Left ventricle myocardium superior (tissue), 1 donor: ENCODE data around the gene OARD1. TPM values are rescaled to one million over a fixed set of nuclear protein-coding genes. Genes with fewer than 3 reads are reported as not detected.
"Not testable (repeated sequence)": the region's sequence is repeated elsewhere in the genome, so short reads cannot be mapped to it uniquely, and the experiment has no call there.

ENCODE experiments used
- ATAC-seq: fragments of 200-7000 bp; cut with Tn5 transposase; one replicate; pipeline ENCODE4 v1.9.1; 2020; ENCODE audit warnings: mild to moderate bottlenecking, moderate library complexity
- DNase-seq: peaks from one replicate; pipeline ENCODE4 v3.0.0-alpha.2; 2020
- intact Hi-C: fragments of 100-400 bp; cut with micrococcal nuclease; formaldehyde crosslinking; loops from one replicate; pipeline ENCODE4 v1.11.0; 2022
- long read RNA-seq: library from polyadenylated mRNA; unstranded; transcript quantifications from one replicate; pipeline ENCODE4 v2.0.0, GENCODE V29; 2021
- total RNA-seq: library from RNA; stranded (reverse); fragmentation: NEBNext Ultra II Directional; extraction: Animal tissue kit (Norgen Biotek cat#: 25700); gene quantifications from one replicate; pipeline ENCODE4 v1.2.1, GENCODE V29; 2021
- donor health status: DM: no; HTN: yes; CAD: no; lungs with severe emphysema.

The OARD1 gene, protein sequence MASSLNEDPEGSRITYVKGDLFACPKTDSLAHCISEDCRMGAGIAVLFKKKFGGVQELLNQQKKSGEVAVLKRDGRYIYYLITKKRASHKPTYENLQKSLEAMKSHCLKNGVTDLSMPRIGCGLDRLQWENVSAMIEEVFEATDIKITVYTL
- total RNA-seq = 22.2 TPM
- long read RNA-seq, transcript OARD1-210 (6 exons, 3,330 nt) = major isoform, 5 of 19 reads
- long read RNA-seq, partial matches to known transcripts = 1 of 19 reads
- long read RNA-seq, other reads (novel, unspliced or antisense) = 6 of 19 reads

DNA sequence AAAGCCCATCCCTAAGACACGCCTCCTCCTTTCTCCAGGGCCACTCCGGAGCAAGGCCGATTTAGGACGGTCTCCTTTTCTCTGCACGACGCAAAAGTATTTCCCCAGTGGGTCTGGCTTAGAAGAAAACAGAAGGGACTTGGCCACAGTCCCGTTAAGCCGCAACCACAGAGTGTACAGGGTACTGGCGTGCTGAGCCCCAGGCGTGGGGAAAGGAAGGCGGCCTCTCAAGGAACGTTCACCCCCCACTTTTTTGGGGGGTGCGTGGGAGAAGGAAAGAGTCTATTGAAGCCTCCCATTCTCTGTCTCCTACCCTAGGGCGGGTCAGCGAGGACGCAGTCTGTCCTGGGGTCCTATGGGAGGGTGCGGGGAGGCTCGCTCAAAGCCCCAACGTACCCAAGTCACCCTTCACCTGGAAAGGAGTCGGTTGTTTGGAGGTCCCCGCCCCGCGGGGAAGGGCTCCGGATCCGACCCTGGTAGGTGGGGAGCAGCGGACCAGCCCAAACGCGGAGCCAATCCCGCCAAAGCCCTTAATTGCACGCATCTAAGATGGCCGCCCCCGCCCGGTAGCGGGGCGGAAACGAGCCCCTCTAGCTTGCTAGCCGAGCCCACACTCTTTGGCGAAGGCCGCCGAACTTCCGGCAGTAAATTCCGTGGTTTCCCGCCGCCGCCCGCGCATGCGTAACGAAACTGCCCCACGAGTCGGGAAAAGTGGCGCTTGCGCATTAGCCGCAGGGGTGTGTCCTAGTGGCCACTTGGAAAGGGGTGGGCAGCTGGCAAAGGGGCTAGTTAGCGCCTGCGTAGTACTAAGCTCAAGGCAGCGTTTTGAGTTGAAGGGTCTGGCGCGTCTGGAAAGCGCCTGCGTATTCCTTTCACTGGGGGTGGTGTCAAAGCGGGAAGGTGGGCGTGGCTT, at the start of gene OARD1:
Gene OARD1, minus strand, starts transcription at position 434 of the 913 bp plus-strand sequence. CDS start 722 bp downstream, outside the sequence.
- ATAC-seq (peak; percentile 82), DNase-seq (peak; percentile 100)
- intact Hi-C loops = no loop called here

DNA sequence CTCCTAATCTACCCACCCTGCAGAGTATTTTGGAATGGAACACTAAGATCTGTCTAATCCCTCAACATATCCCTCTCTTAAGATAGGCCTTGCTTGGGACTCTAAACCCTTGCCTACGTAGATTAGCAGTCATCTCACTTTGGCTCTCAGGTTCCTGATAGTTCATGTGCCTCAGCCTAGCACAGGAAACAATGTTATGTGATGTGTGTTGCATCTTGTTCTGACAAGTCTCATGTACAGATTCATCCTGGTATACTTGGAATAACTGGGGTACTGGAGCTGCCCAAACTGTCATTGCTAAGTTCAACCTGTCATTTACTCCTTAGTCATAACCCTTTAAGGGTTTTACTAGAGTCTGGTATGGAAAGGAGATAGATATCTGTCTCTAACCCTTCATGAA, 47.9 kb upstream of the OARD1 start:
- intact Hi-C loops = no loop called here
- no peak for DNase-seq
- ATAC-seq = no peak

DNA sequence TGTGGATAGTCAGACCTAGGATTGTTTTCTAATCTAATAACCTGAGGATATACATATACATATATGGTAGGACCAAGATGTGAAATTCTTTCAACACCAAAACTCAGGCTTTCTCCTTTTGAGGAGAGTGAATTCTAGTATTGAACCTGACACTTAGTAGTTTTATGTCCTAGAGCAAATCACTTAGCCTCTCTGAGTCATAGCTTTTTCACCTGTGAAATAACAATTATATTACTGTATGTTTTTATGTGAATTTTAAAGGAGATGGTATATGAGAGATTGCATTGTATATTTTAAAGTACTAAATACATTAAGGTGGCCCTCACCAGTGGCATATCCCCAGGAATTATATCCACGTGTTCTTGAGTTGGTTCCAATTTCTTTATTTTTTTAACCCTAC, 47.4 kb upstream of the OARD1 start:
- DNase-seq (no peak), ATAC-seq (no peak)

DNA sequence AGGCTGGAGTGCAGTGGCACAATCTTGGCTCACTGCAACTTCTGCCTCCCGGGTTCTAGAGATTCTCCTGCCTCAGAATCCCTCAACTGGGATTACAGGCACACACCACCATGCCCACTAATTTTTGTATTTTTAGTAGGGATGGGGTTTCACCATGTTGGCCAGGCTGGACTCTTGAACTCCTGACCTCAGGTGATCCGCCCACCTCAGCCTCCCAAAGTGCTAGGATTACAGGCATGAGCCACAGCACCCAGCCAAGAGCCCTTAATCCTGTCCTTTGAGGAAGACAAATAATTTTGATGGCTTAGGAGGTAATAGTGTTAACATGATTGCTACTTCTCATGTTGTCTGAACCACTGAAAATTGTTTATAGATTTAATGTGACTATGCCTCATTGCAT, 42.9 kb upstream of the OARD1 start:
- intact Hi-C loops, DNase-seq, ATAC-seq: not testable (repeated sequence)

More for the DNA sequence above, 47.4 kb upstream of the OARD1 start:
- intact Hi-C loops = no loop called here

DNA sequence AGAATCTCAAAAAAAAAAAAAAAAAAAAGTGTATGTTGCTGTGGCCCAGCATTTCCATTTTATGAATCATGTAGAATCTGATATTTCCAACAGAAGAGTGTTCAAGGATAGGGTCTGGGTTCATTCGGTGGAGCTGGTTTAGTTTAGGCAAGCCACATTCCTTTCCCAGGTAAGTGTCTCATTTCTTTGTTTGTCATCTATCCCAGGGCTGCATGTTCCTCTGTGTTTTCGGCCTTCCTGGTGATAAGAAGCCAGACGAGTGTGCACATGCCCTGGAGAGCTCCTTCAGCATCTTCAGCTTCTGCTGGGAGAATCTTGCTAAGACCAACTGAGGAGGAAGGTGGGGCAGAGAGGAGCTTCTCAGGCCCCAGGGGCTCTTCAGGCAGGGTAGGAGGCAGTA, 38.9 kb upstream of the OARD1 start:
- DNase-seq = no peak
- no peak for ATAC-seq
- intact Hi-C loops = no loop called here

DNA sequence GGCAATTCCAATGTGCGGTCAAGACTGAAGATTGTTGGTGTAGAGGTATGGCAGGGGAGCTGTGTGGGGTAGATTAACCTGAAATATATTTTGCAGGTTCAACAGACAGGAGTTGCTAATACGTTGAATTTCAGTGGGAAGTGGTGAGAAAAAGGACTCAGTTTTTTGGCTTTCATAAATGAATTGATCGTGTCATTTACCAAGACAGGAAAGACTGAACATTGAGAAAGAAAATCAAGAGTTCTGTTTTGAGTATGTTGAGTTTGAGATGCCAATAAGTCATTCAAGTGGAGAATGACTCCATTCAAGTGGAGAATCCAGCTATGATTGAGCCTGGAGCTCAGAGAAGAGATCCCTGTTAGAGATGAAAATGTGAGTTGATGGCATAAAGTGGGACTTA, 31.7 kb upstream of the OARD1 start:
- ATAC-seq = no peak
- intact Hi-C loops = no loop called here
- no peak for DNase-seq

DNA sequence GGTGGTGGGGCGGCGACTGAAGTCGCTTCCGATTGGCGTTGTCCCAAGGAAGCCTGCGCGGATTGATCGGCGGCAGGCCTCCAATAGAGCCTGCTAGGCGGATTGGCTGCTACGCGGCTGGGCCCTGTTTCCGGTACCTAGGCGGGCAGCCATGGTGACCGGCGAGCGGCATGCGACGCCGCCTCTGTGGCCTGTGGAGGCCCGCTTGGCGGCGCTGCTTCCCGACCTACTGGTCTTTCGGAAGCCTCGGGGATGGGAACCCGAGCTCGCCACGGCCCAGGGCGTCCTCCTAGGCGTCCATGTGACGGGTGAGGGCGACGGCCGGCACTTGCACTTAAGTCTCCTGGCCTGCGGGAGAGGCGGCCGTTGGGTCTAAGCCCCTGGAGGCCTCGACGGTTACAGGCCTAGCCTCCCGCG, 28.7 kb upstream of the OARD1 start:
- intact Hi-C loops = no loop called here
- DNase-seq (peak; percentile 26), ATAC-seq (no peak)

DNA sequence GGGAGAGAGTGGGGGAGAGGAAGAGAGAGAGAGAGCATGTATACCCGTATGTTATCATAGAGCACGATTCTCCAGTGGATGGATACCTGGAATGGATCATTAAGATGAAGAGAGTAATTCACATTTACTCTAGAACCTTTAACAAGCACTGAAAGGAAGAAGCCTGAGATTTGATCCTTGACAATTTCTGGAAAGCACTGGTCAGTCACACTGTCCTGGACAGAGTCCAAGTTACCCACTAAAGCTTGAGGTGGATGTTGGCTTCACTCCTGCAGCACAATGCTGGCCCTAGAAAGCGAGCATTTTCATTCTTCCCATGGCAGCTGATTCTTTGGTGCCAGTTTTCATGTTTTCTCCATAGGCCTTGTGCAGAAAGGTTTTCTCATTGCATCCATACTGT, 26.2 kb upstream of the OARD1 start:
- no peak for ATAC-seq
- DNase-seq = no peak
- intact Hi-C loops = no loop called here

DNA sequence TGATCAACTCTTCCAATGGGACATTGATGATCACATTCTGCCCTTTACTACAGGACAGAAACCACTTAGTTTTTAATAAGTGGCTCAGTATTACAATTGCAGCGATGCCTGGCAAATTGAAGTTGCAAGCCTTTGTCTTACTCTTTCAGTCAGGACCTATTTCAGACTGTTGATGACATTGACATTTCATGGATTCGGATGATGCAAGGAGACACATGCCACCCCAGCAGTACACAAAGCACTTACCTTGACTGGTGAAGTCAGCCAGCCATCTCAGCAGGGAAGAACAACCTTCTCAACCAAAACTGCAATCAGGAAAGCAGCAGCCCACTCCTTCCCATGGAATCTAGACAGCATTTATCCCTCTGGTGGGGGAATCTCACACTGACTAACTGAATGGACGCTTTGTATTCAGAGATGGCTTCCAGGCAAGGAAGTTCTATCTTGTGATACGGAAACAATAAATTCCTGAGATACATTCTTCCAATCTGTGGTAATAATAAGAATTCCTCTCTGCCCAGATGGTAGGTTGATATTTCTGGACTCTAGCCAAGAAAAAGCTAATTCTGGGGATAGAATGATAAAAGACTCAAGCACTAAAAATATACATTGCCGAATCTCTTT, 25.4 kb upstream of the OARD1 start:
- ATAC-seq = no peak
- intact Hi-C loops = no loop called here

DNA sequence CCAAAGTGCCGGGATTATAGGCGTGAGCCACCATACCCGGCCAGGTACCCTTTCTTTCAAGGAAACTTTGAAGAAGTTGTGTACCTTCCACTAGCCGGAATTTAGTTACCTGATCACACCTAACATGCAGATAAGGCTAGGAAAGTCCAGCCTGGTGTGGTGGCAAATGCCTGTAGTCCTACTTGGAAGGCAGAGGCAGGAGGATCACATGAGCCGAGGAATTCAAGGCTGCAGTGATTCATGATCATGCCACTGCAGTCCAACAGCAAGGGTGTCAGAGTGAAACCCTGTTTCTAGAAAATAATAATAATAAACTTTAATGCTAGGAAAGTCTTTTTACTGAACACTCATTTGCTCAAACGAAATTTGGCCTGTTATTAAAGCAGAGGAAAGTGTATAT, 21.6 kb upstream of the OARD1 start:
- no peak for DNase-seq
- intact Hi-C loops = no loop called here
- no peak for ATAC-seq

More for the DNA sequence above, 25.4 kb upstream of the OARD1 start:
- no peak for DNase-seq

DNA sequence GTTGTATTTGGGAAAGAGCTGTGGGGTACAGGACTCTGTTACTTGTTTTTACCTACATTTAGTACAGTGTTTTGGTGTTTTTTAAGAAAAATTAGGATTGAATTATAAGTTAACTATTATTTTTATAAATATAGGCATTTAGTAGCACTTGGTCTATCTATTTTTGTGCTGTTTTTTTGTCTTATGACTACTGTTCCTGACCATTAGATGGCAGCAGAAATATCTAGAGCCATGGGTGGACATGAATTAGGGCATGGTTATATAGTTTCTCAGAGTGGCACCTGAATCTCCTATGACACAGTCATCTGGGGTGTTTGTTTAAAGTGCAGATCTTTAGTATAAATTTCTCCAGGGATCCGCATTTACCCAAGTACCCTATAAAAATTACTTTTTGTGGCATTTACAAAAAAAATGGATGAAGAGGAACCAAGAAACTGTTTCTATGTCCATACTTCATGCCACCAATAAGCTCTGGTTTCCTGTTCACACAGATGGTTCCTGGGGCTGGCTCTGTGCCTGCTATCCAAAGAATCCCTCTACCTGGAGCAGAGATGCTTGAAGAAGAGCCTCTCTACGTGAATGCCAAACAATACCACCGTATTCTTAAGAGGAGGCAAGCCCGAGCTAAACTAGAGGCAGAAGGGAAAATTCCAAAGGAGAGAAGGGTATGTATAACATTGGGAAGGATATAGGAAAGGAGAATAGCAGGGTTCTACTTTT, 20.4 kb upstream of the OARD1 start:
- ATAC-seq (peak; percentile 35), DNase-seq (no peak)
- intact Hi-C loops = no loop called here

DNA sequence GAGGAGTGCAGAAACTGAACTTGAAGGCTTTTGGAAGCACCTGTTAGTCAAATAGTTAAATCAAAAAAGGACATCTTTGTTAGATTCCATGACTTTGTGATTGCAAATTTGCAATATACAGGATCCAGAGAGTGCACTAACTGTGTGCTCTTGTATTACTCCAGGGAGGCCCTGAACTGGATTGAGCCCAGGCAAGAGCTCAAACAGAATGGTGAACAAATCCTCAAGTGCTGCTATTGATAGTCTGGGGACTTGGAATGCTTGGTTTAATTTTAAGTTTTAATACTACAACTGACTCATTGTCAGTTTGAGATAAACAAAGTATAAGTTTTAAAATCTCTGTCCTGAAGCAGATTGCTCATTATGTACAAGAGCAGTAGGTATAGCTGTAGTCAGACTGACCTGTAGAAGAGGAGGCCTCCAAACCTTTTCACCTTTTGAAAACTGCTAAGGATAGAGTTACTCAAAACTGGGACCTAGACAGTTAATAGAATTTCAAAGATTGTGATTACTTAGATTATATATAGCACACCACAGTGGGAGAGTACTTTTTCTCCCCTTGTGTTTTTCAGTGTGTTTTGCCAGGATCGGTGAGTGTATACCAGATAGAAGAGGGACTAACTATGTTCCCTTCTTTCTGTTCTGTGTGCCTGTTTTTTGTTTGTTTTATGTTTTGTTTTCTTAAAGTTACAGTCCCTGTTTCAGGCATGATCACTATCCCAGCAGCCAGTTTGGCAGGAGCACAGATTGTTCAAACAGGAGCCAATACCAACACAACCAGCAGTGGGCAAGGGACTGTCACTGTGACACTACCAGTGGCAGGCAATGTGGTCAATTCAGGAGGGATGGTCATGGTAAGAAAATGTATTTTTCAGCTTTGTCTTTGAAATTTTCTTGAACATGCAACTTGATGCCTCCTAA, 18.9 kb upstream of the OARD1 start:
- ATAC-seq = peak; percentile 53
- intact Hi-C loops = no loop called here
- DNase-seq = no peak

DNA sequence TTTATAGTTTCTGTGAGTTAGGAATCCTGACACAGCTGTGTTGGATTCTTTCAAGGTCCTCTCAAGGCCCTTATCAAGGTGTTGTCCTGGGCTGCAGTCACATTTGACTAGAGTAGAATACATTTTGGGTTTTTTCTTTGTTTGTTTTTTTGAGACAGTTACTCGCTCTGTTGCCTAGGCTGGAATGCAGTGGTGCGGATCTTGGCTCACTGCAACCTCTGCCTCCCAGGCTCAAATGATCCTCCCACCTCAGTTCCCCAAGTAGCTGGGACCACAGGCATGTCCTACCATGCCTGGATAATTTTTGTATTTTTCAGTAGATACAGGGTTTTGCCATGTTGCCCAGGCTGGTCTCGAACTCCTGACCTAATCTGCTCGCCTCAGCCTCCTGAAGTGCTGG, 16.3 kb upstream of the OARD1 start:
- no peak for DNase-seq

DNA sequence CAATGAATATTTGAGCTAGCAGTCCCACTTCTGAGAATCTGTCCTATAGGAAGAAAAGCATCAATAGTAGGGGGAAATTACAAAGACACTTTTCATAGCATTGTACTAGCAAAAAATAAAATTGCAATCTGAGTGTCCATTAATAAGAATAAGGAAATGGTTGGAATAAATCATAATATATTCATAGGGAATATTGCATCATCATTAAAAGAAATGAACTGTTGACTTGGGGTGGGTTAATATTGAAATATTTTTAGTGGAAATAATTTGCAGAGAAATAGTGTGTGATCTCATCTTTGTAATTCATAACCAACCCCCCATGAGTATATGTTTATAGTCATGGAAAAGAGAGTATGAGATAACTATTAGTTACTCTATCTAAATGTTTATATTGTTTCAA, 13.0 kb upstream of the OARD1 start:
- intact Hi-C loops = no loop called here
- DNase-seq (no peak), ATAC-seq (no peak)

More for the DNA sequence above, 16.3 kb upstream of the OARD1 start:
- no peak for ATAC-seq
- intact Hi-C loops = no loop called here

DNA sequence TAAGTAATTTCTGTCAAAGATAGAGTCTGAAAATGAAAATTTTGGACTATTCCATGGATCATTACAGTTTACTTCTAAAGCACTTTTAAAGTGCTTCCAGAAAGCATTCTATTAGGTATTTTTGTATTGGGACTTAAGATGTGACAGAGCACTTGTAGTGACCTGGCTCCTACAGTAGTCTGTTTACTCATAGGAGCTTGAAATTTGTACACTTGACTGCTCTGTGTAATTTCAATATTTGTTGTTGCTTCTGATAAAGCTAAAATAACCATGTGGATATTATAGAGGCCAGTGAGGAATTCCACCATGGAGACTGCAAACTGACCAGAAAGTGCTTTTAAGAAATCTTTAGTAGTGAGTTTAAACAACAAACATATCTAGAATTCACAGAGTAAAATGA, 10.9 kb upstream of the OARD1 start:
- intact Hi-C loops = no loop called here
- ATAC-seq (no peak), DNase-seq (no peak)

DNA sequence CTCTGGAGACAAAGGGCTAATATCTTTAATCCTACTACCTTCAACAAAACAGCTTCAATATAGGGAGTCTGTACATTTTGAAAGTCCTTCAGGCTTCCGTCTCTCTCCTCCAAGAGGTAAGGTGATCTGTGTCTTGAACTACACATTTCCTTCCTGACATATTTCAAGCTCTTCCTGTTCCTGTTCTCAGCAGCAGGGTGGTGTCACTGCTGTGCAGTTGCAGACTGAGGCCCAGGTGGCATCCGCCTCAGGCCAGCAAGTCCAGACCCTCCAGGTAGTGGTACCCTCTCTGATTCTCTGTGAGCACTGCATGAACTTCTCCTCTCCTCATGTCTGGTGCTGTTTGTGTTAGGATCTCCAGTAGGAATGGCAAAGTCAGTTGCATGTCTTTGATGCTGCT, 8.5 kb upstream of the OARD1 start:
- ATAC-seq (no peak), DNase-seq (no peak)
- intact Hi-C loops = no loop called here

DNA sequence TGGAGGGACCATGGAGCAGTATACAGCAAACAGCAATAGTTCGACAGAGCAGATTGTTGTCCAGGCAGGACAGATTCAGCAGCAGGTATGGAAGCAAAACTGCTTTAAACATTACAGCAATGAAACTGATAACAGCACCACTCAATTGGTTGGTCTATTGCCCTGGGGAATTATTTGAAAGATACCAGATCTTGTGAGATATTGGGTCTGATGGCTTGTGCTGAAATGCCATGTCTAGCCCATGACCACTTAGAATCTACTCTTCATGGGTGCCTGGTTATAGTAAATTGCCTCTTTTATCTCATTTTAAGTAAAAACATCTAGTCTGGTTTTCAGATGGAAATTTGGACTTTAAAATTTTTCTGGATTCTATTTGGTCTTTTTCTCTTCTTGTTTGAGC, 6.9 kb upstream of the OARD1 start:
- no peak for ATAC-seq
- no peak for DNase-seq
- intact Hi-C loops = no loop called here

DNA sequence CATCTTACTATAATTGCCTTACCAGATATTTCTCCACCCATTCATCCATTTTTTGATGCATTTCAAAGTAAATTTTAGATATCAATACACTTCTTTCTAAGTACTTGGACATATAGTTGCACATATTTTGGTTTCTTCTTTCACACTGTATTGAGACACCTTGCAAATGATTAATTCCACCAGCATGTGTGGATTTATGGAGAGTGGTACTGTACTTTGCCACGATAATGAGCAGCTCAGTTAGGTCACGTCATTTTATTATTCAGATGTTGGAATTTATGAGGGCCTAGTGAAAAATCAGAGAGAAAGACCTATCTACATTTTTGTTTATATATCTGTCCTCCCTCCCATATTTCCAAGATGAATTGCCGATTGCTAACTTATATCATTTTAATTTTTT, 5.9 kb upstream of the OARD1 start:
- intact Hi-C loops = no loop called here
- ATAC-seq (no peak), DNase-seq (no peak)
